HG03064 (cell line): Measurements from ENCODE around the gene ARL3.
"Not testable (repeated sequence)": the region's sequence is repeated elsewhere in the genome, so short reads cannot be mapped to it uniquely, and the experiment has no call there.

Source experiments
- ATAC-seq: cut with Tn5 transposase; IDR thresholded peaks from one replicate; pipeline ENCODE4 v1.9.1; 2021; ENCODE audit warnings: low read depth; ENCODE audit not compliant: unreplicated experiment

The ARL3 gene

DNA sequence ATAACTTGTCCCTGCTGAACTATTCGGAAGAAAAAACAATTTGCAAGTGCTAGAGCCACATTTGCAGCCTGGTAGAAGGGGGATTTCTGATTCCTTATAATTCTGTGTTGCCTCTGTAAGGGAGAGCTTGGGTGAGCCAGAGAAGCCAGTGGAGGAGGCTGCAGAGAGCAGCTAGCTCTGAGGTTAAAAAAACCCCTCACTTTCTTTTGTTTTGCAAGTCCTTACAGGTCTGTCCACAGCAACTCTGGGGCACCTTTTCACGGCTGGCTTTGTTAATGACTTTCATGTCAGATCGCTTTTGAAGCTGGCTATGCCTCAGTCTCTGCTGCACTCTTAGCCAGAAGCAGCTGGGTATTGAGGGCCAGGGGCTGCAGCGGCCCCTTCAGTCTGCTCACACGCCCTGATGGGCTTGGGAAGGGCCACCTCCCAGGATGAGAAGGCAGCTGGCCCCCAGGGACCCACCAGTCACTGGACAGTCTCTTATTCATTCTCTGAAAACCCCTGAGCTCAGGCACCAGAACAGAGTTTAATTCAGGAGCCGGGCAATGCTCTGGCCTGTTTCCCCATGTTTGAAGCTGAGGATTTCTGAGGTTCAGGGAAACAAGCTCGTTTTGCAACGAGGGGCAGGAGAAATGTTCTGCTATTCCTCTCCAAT is 39.1 kb downstream of the ARL3 start:
- ATAC-seq = no peak

DNA sequence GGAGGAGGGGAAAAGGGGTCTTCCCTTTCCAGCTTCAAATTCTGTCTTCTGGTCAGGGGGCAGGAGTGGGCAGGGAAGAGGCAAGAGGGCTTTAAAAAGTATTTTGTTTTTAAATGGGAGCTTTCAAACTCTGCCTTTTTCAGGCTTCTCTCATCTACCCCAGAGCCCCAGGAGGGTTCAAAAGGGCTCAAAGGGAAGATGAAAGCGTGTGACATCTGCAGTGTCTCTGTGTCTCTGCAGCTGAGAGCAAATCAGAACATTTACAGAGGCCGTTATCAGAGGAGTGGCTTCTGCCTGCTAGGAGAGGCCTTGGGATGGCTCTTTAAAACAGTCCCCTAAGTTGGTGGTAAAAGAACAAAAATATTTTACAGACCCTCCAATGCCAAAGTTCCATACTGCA is 39.6 kb downstream of the ARL3 start:
- ATAC-seq = no peak

DNA sequence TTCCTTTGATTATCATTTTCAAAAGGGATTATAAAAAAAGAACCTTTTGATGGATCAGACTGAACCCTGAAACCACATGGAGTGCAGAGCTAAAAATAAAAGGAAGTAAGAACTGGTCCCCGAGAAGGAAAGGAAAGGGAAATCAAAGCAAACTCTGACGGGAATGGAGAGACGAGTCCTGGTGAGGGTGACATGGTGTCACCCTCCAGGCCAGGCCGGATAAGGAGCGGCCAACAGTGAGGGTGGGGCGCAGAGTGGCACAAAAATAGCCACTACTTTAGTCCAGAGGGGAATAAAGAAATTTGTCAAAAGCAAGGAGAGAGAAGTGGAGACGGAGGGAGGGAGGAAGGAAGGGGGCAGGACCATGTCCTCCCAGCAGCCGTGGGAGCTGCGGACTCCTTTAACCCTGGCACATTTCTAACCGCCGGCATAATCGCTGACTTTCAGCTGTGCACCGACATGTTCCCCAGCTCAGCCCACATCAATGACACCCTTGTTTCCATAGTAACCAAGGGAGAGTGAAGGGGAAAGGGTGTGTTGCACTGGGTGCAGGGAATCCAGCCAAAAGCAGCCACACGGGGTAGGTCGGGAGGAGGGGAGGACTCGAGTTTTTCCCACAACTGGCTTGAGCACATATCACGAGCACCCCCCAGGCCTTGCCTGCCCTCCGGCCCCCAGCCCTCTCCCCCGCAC is 40.2 kb downstream of the ARL3 start:
- no peak for ATAC-seq

DNA sequence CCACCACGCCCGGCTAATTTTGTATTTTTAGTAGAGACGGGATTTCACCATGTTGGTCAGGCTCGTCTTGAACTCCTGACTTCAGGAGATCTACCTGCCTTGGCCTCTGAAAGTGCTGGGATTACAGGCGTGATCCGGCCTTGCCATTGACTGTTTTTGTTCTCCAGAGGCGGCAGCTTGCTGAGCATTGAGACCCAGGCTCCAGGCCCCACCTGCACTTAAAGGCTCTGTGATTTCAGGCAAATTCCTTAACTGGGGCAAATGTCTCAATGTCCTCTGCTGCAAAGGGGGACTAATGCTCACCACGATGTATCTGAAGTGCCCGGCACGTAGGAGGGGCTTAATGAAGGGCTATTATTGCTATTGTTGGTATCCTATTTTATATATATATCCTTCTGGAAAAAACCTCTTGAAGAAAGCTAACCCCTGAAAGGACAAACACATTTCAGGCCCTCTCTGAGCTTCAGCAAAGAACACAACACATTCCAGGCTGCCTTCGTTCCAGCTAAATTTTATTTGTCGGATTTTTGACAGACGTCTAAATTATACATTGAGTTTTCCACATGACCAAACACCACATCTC is 40.9 kb downstream of the ARL3 start:
- no peak for ATAC-seq

DNA sequence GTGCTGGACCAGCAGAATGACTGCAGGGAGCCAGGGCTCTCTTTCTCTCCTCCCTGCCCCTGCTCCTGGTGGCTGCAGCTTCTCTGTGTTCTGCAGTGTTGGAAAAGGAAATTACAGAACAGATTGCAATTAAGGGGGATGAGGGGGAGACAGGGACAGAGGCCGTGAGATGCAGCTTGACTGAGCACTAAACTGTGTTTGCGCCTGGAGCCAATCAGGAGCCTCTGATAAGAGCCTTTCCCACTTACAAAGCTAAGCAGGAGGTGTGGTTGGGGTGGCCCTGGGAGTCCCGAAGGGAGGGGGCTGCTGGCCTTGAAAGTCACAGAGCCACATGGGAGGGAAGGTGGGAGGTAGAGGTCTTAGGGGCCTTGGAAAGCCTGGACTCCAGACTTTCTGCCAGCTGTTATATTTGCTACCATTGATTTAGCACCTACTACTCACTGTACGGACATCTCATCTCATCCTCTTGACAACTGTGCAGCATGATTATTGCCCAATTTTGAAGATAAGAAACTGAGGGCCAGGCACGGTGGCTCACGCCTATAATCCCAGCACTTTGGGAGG is 43.2 kb downstream of the ARL3 start:
- no peak for ATAC-seq

DNA sequence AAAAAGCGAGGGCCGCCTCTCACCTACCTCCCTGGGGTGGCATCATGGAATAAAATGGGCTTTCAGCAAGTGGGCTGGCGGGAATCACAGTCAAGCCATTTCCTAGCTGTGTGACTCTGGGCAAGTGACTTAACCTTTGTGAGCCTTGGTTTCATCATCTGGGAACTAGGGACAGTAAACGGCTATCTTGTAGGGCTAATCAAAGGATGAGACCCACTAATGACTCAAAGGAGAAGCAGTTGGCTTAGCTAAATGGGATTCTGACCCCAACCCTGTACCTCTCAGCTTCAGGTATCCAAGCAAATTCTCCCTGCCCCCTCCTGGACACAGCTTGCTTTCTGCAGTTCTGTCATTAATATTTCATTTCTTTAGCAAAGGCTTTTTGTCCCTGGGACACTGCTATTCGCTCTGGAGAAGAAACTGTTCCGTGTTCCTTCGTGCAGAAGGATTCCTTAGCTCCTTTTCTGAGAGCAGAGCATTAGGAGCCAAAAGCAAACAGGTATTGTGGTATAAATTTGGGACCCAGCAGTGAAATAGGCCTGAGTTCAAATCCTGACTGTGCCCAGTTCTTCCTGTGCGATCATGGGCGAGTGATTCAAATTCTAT is 44.0 kb downstream of the ARL3 start:
- no peak for ATAC-seq

DNA sequence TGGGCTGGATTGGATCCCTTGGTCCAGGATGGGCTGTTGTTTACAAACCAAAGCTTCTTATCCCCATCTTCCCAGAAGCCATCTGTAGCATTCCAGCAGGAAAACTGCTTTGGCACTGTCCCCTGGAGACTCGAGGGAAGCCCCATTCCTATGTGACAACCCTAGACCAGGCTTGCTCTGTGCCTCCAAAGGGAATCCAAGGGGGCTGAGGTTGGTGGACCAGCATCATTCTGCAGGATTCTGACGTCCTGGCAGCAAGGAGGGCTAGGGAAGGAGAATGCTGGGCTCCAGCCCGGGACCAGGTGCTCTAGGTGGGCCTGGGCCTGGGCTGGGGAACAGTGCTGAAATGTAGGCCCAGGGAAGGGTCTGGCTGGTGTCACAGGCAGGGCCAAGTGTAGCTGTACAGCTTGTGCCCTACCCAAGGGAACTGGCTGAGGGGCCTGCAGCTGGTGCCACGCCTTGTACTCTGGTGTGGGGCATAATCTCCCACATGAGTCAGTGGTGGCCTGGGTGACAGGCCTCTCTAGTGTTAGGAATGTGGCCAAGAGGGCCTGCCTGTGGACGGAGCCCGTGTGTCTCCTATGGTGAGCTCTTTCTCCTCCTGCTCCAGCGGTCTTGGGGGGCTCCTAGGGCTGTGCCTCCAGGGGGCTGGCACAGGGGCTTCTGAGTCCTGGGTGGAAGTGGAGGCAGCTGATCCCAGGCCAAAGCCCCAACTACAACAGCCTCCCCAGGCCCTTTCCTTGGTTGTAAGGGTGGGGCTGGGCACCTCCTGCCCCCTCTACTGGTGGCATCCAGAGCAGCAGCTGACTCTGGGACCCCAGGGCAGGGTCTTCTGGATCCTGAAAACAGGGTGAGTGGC is 44.8 kb downstream of the ARL3 start:
- no peak for ATAC-seq

DNA sequence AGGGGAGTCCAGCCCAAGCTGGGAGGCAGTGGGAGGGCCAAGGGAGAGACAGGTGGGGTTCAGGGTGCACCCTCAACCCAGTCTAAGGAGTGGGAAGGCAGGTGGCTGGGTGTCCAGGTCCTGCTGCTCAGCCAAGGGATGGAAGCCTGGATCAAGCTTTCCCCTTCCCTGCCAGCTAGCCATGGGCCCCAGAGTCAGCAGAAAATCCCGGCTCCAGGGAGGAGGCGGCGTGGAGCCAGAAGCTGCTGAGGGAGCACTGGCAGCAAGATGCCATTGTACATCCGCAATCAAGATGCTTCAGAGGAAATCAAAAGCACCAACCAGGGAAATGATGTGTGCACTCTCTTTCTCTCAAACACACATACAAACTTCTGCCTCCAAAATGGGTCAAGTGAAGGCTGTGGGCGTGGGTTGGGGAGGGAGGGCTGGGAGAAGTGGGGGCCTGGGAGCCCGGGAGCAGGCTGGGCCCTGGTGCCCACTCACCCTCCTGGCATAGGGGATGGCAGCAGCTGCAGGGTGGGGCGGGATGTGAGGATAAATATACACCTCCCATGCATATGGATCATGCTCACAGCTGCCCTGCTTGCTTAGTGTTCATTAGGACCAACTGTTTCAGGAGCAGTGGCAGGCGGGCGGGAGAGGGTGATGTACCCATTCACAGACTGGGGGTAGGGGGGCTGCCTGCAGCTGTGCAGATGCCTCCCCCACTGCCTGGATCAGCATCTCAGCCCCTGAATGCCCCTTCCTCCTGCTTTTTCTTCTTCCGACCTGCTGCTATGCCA is 45.7 kb downstream of the ARL3 start:
- ATAC-seq = no peak

DNA sequence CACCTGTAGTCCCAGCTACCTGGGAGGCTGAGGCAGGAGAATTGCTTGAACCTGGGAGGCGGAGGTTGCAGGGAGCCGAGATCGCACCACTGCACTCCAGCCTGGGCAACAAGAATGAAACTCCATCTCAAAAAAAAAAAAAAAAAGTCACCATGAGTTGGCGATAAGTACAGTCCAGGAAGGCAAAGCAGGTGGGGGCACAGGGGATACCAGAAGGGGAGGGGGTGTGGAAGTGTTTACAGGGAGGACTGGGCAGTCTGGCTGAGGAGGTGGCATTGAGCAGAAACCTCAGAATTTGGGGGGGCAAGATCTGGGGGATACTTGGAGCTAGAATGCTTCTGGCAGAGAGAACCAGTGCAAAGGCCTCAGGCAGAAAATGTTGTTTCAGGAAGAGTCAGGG is 46.8 kb downstream of the ARL3 start:
- ATAC-seq = not testable (repeated sequence)

DNA sequence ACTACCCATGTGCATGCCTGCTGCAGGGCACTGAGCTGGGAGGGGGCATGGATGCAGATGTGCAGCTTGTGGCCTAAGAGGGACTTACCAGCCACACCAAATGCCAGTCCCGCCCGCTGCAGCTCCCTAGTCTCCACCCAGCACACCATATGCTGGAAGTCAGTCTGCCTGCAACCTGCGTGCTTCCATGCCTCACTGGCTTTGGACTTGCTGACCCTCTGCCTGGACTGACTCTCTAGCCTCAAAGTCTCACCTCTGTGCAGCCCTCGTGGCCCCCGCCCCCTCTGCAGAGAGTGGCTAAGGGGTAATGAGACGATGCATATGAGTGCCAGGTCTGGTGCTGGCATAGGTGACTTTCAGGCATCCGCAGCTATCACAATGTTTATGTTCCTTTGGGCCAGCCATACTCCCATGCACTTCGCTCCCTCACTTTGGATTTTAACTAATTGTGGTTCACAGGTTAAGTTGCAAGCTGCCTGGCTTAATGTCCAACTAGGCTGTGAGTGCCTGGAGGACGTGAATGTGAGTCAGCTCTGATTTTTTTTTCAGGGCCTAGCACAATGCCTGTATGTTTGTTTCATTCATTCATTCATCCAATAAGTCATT is 48.2 kb downstream of the ARL3 start:
- no peak for ATAC-seq

DNA sequence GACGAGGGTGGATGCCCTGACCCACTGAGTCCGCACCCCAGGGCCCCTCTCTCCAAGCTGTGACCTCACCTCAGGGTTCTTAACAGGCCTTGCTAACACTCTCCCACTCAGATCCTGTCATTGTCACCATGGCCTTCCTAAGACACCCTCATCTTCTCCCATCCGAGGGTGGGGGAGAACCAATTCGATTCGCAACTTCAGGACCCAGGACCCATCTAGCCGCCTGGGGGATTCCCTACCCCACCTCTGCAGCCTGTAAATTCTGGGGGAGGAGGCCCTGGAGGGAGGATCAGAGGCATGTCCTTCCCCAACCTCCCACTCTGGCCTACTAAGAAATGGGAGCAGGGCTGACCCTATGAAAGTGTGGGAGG is 52.6 kb downstream of the ARL3 start:
- ATAC-seq = peak; percentile 25

DNA sequence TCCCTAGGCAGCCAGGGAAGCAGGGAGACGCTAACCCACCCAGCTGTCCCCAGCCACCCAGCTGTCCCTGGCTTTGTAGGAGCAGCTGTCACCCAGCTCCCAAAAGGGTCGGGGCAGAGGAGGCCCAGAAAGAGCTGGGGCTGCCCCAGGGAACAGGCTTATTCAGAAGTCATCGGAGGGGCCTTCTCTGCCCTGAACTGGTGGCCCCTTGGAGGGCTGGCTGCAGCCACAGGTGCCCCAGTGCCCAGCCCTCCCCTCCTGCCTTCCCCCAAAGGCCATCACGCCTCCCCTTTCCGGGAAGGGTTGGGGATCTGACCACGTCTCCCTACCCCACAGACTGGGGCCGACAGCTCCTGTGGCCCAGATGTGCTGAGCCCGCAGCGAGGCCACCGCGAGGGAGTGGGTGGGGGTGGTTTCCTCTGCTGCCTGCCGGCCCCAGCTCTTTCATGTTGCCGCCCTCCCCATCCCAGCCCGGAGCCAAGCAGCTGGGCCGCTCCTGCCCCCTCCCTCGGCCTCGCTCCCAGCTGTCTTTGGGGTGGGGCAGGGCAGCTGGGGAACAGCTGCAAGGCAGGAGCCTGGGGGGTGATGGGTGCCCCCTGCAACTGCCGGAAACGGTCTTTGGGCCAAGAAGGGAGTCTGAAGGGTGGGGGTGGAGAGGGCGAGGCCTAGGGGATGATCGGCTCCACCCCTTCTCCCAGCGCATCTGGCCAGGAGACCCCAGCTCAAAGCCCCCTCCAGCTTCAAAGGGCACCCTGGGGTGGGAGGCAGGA is 53.1 kb downstream of the ARL3 start:
- ATAC-seq = peak; percentile 74

DNA sequence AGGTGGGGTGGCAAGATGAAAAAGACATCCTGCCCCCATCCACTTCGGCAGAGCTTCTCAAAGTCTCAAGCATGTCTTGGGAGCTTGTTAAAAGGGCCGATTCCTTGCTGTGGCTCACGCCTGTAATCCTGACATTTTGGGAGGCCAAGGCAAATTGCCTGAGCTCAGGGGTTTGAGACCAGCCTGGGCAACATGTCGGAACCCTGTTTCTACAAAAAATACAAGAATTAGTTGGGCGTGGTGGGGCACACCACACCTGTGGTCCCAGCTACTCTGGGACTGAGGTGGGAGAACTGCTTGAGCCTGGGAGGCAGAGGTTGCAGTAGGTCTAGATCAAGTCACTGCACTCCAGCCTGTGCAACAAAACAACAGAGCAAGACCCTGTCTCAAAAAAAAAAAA is 55.4 kb downstream of the ARL3 start:
- ATAC-seq = no peak

DNA sequence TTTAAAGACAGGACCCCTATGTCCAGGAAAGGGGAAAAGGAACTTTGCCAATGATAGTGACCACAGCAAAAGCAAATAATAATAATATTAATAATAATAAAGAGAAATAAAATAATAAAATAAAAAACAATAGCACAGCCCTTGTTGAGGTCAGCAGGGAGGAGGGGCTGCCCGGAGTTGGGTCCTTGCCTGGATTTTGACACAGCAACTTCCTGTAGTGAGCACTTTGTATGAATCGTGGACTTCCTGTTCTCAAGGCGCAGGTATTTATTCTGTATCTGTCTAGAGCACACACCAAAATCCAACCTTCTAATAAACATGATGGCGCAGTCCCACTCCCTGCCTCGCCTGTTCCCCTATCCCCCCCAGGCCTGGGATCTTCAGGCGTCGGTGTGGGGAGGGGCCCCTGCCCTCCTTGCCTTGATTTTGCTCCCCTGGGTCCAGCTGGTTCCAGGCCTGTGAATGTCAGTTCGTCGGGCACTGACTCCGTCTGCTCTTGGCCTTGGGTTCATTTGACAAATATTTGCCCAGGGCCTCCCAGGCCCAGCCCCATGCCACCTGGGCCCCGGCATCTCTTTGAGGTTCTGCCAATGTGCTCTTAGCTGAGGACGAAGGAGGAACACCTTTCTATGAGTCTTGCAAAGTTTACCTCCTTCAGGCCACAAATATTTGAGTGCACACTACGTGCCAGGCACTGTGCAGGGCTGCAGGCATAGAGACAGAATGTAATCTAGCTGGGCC is 56.0 kb downstream of the ARL3 start:
- no peak for ATAC-seq

DNA sequence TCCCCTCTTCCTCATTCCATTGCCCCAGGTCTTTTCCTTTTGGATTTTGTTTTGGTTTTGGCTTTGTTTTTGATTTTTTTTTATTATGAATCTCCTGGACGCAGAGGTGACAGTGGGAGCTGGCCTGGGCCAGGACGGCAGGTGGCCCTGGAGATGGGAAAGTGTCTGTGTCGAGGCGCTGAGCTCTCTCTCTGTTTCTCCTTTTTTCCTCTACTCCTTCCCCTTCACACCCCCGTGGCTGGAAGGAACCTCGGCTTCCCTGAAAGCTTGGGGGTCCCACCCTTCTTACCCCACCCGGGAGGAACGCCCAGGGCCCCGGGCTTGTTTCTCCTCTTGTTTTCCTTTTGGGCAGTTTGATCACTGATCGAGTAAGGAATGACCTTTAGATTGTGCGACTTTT is 56.7 kb downstream of the ARL3 start:
- no peak for ATAC-seq

DNA sequence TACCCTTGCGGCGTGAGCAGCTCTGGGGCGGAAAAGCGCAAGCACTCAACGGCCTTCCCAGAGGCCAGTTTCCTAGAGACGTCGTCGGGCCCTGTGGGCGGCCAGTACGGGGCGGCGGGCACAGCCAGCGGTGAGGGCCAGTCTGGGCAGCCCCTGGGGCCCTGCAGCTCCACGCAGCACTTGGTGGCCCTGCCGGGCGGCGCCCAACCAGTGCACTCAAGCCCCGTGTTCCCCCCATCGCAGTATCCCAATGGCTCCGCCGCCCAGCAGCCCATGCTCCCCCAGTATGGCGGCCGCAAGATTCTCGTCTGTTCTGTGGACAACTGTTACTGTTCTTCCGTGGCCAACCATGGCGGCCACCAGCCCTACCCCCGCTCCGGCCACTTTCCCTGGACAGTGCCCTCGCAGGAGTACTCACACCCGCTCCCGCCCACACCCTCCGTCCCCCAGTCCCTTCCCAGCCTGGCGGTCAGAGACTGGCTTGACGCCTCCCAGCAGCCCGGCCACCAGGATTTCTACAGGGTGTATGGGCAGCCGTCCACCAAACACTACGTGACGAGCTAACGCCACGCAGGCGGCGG is 57.3 kb downstream of the ARL3 start:
- no peak for ATAC-seq

DNA sequence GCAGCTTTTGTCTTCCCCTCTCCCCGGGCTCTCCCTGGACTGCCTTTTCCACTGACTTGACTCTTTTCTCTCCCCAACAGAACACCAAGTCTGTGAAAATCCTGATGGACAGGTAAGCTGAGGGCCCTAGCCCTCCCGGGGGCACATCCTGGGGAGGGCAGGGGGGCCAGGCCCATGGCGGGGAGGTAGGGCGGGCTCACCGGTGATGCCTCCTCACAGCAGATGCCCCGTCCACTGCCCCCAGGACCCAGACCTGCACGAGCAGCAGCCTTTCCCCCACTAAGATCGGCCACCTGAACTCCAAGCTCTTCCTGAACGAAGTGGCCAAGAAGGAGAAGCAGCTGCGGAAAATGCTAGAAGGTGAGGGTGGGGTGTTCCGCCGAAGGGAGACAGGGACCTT is 58.2 kb downstream of the ARL3 start:
- no peak for ATAC-seq

DNA sequence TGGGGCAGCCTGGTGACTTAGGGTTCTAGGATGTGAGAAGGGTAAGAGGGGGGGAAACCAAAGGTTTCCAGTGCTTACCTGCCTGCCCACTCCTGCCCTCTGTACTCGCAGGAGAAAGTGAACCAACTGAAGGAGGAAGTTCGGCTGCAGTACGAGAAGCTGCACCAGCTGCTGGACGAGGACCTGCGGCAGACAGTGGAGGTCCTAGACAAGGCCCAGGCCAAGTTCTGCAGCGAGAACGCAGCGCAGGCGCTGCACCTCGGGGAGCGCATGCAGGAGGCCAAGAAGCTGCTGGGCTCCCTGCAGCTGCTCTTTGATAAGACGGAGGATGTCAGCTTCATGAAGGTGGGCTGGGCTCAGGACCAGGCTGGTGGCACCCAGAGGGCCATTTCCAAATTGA is 59.2 kb downstream of the ARL3 start:
- ATAC-seq = no peak
